CD14-positive monocyte (primary cell): Measurements from ENCODE around the gene KCNS1. TPM values are rescaled to one million over a fixed set of nuclear protein-coding genes. Genes with fewer than 3 reads are reported as not detected.
A peak's percentile ranks its signal among the peaks of the same experiment; 100 is the strongest.

Source experiments
- DNase-seq, 3 donors: peaks; one replicate each; pipeline ENCODE4 v3.0.0-alpha.2; 2011 to 2022
- H2AFZ ChIP-seq: 2 replicates; pipeline ENCODE4 v1.6.0; 2012; ENCODE audit warnings: mild to moderate bottlenecking, low read depth, low read length, inconsistent platforms; ENCODE audit not compliant: insufficient read depth, poor library complexity, severe bottlenecking
- H3K27ac ChIP-seq, 2 donors: 1 replicate in 1 of 2; 2 replicates in 1 of 2; pipeline ENCODE4 v1.5.1; 2012 to 2013; ENCODE audit warnings: low read length in 2 of 2, control low read depth in 1 of 2, inconsistent platforms in 1 of 2, low read depth in 1 of 2, mild to moderate bottlenecking in 1 of 2
- H3K27me3 ChIP-seq, 2 donors: one replicate each; pipeline versions ENCODE4 v1.6.0 to v1.6.1; 2011 to 2013; ENCODE audit warnings: low read length in 2 of 2; ENCODE audit not compliant: control insufficient read depth in 2 of 2, insufficient read depth in 2 of 2
- H3K36me3 ChIP-seq, 2 donors: replicated peaks in 1 of 2; 1 replicate in 1 of 2; 2 replicates in 1 of 2; pipeline versions ENCODE4 v1.5.1 to v1.6.1; 2012 to 2013; ENCODE audit warnings: low read length in 2 of 2, control low read depth in 1 of 2, inconsistent platforms in 1 of 2, mild to moderate bottlenecking in 1 of 2; ENCODE audit not compliant: insufficient read depth in 2 of 2, control insufficient read depth in 1 of 2
- H3K4me1 ChIP-seq, 2 donors: 1 replicate in 1 of 2; 2 replicates in 1 of 2; pipeline versions ENCODE4 v1.5.1 to v1.6.1; 2012 to 2013; ENCODE audit warnings: low read length in 2 of 2, control low read depth in 1 of 2, inconsistent platforms in 1 of 2, mild to moderate bottlenecking in 1 of 2, moderate library complexity in 1 of 2; ENCODE audit not compliant: insufficient read depth in 2 of 2, control insufficient read depth in 1 of 2
- H3K4me2 ChIP-seq: replicated peaks from 2 replicates; pipeline ENCODE3; 2012; ENCODE audit warnings: low read length, moderate library complexity, mild to moderate bottlenecking; ENCODE audit not compliant: poor library complexity, severe bottlenecking; ENCODE audit errors: extremely low read depth
- H3K4me3 ChIP-seq, 3 experiments: fragments of 200-600 bp in 1 of 3; sonication (generic) in 1 of 3; replicated peaks in 1 of 3; 1 replicate in 2 of 3; 2 replicates in 1 of 3; pipeline ENCODE4 v1.5.1; 2011 to 2013; ENCODE audit warnings: low read length in 3 of 3, mild to moderate bottlenecking in 3 of 3, control low read depth in 2 of 3, low read depth in 2 of 3, inconsistent platforms in 1 of 3, moderate library complexity in 1 of 3
- H3K79me2 ChIP-seq: 2 replicates; pipeline ENCODE4 v1.6.0; 2012; ENCODE audit warnings: mild to moderate bottlenecking, control low read depth, inconsistent platforms, low read length, moderate library complexity; ENCODE audit not compliant: insufficient read depth
- H3K9ac ChIP-seq: 2 replicates; pipeline ENCODE4 v1.6.0; 2017; ENCODE audit warnings: low read length, mild to moderate bottlenecking; ENCODE audit not compliant: insufficient read depth, poor library complexity, severe bottlenecking
- H3K9me3 ChIP-seq, 2 donors: replicated peaks in 1 of 2; 1 replicate in 1 of 2; 2 replicates in 1 of 2; pipeline versions ENCODE4 v1.5.1 to v1.6.1; 2012 to 2013; ENCODE audit warnings: low read length in 2 of 2, control low read depth in 1 of 2; ENCODE audit not compliant: control insufficient read depth in 1 of 2, insufficient read depth in 1 of 2
- H4K20me1 ChIP-seq: 2 replicates; pipeline ENCODE4 v1.6.0; 2012; ENCODE audit warnings: mild to moderate bottlenecking, low read length, control low read depth, moderate library complexity; ENCODE audit not compliant: insufficient read depth
- H3K27ac Mint-ChIP-seq, 7 donors: one replicate each; pipeline ENCODE4 v1.8.0; 2020; ENCODE audit warnings: mild to moderate bottlenecking in 7 of 7, mixed read lengths in 7 of 7, moderate library complexity in 6 of 7, inconsistent platforms in 2 of 7
- H3K27me3 Mint-ChIP-seq, 3 donors: one replicate each; pipeline ENCODE4 v1.8.0; 2021 to 2022; ENCODE audit warnings: low read depth in 3 of 3, mild to moderate bottlenecking in 3 of 3, mixed read lengths in 3 of 3, moderate library complexity in 3 of 3, inconsistent platforms in 1 of 3
- H3K36me3 Mint-ChIP-seq, 2 donors: one replicate each; pipeline ENCODE4 v1.8.0; 2020; ENCODE audit warnings: mixed read lengths in 2 of 2, inconsistent platforms in 1 of 2, mild to moderate bottlenecking in 1 of 2
- H3K4me1 Mint-ChIP-seq: one replicate; pipeline ENCODE4 v1.8.0; 2020; ENCODE audit warnings: mild to moderate bottlenecking, mixed read lengths
- H3K4me3 Mint-ChIP-seq, 2 donors: one replicate each; pipeline ENCODE4 v1.8.0; 2020; ENCODE audit warnings: mild to moderate bottlenecking in 2 of 2, mixed read lengths in 2 of 2, moderate library complexity in 1 of 2
- H3K9me3 Mint-ChIP-seq, 7 donors: one replicate each; pipeline ENCODE4 v1.8.0; 2020 to 2022; ENCODE audit warnings: mixed read lengths in 7 of 7, mild to moderate bottlenecking in 6 of 7, moderate library complexity in 6 of 7, inconsistent platforms in 2 of 7
- CTCF ChIP-seq: fragments of 200-600 bp; IDR thresholded peaks from one replicate; pipeline ENCODE4 v1.8.0; 2022; ENCODE audit warnings: antibody characterized with exemption, mild to moderate bottlenecking
- WGBS: methylation state at CpG from one replicate; pipeline ENCODE4 v1.1.5; 2013; ENCODE audit warnings: missing lambda C conversion rate; ENCODE audit not compliant: insufficient coverage; 5-methylcytosine and 5-hydroxymethylcytosine counted together
- intact Hi-C, 2 donors: fragments of 100-400 bp; cut with micrococcal nuclease; formaldehyde crosslinking; loops; one replicate each; pipeline versions ENCODE4 v1.15.0 to v1.15.1; 2023
- polyA plus RNA-seq, 3 donors: library from polyadenylated mRNA; depleted of rRNA in 1 of 3; unstranded in 2 of 3; stranded (reverse) in 1 of 3; fragments of 300-500 nt in 2 of 3; fragments of >200 nt in 1 of 3; fragmentation: Illumina TruSeq in 2 of 3; gene quantifications; 1 replicate in 2 of 3; 2 replicates in 1 of 3; pipeline ENCODE4 v1.2.3, GENCODE V29; 2012 to 2021

The KCNS1 gene
- polyA plus RNA-seq, 3 donors: 0.23 TPM; not detected in 2

GRCh38 chr20:45059022-45059728, 41.8 kb downstream of the KCNS1 start:
- H3K27ac Mint-ChIP-seq: peak overlapping the region in 3 of 7 donors; percentile 14 to 67 (median 25)
- no peak for TF ChIP-seq CTCF
- H3K9me3 Mint-ChIP-seq: no peaks in the 10 kb centered on the region
- Histone ChIP-seq H2AFZ (no peak overlapping the region), H3K9me3 (no peaks in the 10 kb centered on the region), H3K27ac (no peak overlapping the region), H3K79me2 (peaks cover 51% of the 10 kb centered on the region), H3K4me1 (no peaks in the 10 kb centered on the region), H3K36me3 (peaks cover 48 to 91% of the 10 kb centered on the region in 2 donors), H3K4me2 (no peak overlapping the region), H4K20me1 (peaks cover 100% of the 10 kb centered on the region), H3K4me3 (no peak overlapping the region), H3K9ac (no peak overlapping the region), H3K27me3 (no peaks in the 10 kb centered on the region)
- no peaks in the 10 kb centered on the region for H3K27me3 Mint-ChIP-seq
- DNase-seq: no peak
- H3K4me1 Mint-ChIP-seq: peaks cover 2% of the 10 kb centered on the region
- intact Hi-C loops: no loop called here
- no peak overlapping the region for H3K4me3 Mint-ChIP-seq
- 86% methylated on average over 3 of the region's 6 CpGs for WGBS
- H3K36me3 Mint-ChIP-seq: peaks cover 70 to 86% of the 10 kb centered on the region in 2 donors

GRCh38 chr20:45058168-45058850, 42.6 kb downstream of the KCNS1 start:
- intact Hi-C loops: no loop called here
- H3K36me3 ChIP-seq: peaks cover 54 to 94% of the 10 kb centered on the region in 2 donors
- H3K79me2 ChIP-seq: peaks cover 51% of the 10 kb centered on the region
- H3K27ac Mint-ChIP-seq: no peak overlapping the region
- H3K27ac ChIP-seq: no peak overlapping the region
- H3K4me2 ChIP-seq: no peak overlapping the region
- H3K36me3 Mint-ChIP-seq: peaks cover 75 to 91% of the 10 kb centered on the region in 2 donors
- no peak for DNase-seq
- no CpG with 5 or more reads among the region's 4 CpGs for WGBS
- TF ChIP-seq CTCF: no peak
- no peaks in the 10 kb centered on the region for H3K27me3 Mint-ChIP-seq
- no peak overlapping the region for H2AFZ ChIP-seq
- no peaks in the 10 kb centered on the region for H3K4me1 ChIP-seq
- no peak overlapping the region for H3K4me3 ChIP-seq
- H4K20me1 ChIP-seq: peaks cover 100% of the 10 kb centered on the region
- H3K9me3 ChIP-seq: no peaks in the 10 kb centered on the region
- H3K9me3 Mint-ChIP-seq: no peaks in the 10 kb centered on the region
- no peaks in the 10 kb centered on the region for H3K27me3 ChIP-seq
- H3K4me1 Mint-ChIP-seq: no peaks in the 10 kb centered on the region
- no peak overlapping the region for H3K9ac ChIP-seq
- H3K4me3 Mint-ChIP-seq: no peak overlapping the region
